IMR-90 (cell line): ENCODE results near the gene FAM181B. TPM values are rescaled to one million over a fixed set of nuclear protein-coding genes. Genes with fewer than 3 reads are reported as not detected.

Experiments
- ATAC-seq: fragments of 200-7000 bp; cut with Tn5 transposase; 2 replicates; pipeline ENCODE4 v1.9.1; 2020; ENCODE audit warnings: low read depth, mild to moderate bottlenecking, moderate library complexity
- BruUV-seq: library from RNA; stranded (reverse); fragments of 400-500 nt; replicated peaks from 2 replicates; lab custom pipeline; 2021; lab: Mats Ljungman, UMichigan
- CTCF ChIA-PET: fragments of 300-600 bp; formaldehyde crosslinking; extraction: SDS; loops from one replicate; lab custom pipeline; 2021; ENCODE audit warnings: antibody characterized with exemption; lab: Yijun Ruan, JAX
- POLR2A ChIA-PET: fragments of 300-600 bp; sonication (Branson Sonifier 250); formaldehyde crosslinking; loops from one replicate; lab custom pipeline; 2022; ENCODE audit warnings: antibody characterized with exemption; ENCODE audit not compliant: unreplicated experiment; lab: Charles Lee
- DNase-seq: peaks from one replicate; pipeline ENCODE4 v3.0.0; 2013
- H2AFZ ChIP-seq: replicated peaks from 2 replicates; pipeline ENCODE3; 2013; ENCODE audit warnings: low read length, mild to moderate bottlenecking; ENCODE audit not compliant: poor library complexity
- H2AK5ac ChIP-seq: 2 replicates; pipeline ENCODE4 v1.6.1; 2013; ENCODE audit warnings: low read depth, low read length, inconsistent platforms
- H2AK9ac ChIP-seq: replicated peaks from 2 replicates; pipeline ENCODE3; 2013; ENCODE audit warnings: mild to moderate bottlenecking, low read depth, low read length, moderate library complexity; ENCODE audit not compliant: poor library complexity
- H2BK120ac ChIP-seq: 2 replicates; pipeline ENCODE4 v1.6.1; 2013; ENCODE audit warnings: low read depth, low read length, inconsistent platforms
- H2BK15ac ChIP-seq: 3 replicates; pipeline ENCODE4 v1.6.1; 2013; ENCODE audit warnings: low read depth, low read length, inconsistent platforms
- H2BK20ac ChIP-seq: 2 replicates; pipeline ENCODE4 v1.6.1; 2013; ENCODE audit warnings: low read depth, mild to moderate bottlenecking, inconsistent platforms, low read length, moderate library complexity
- H2BK5ac ChIP-seq: 2 replicates; pipeline ENCODE4 v1.6.1; 2013; ENCODE audit warnings: mild to moderate bottlenecking, low read depth, low read length, inconsistent platforms; ENCODE audit not compliant: poor library complexity, severe bottlenecking
- H3K14ac ChIP-seq: replicated peaks from 2 replicates; pipeline ENCODE4 v1.6.1; 2013; ENCODE audit warnings: low read depth, low read length, inconsistent platforms
- H3K18ac ChIP-seq: 2 replicates; pipeline ENCODE4 v1.6.1; 2013; ENCODE audit warnings: low read depth, low read length, control low read depth
- H3K23ac ChIP-seq: 2 replicates; pipeline ENCODE4 v1.6.1; 2013; ENCODE audit warnings: low read depth, low read length, inconsistent platforms
- H3K27ac ChIP-seq: 2 replicates; pipeline ENCODE4 v1.5.1; 2013; ENCODE audit warnings: mild to moderate bottlenecking, control low read depth, low read length; ENCODE audit not compliant: insufficient read depth
- H3K27me3 ChIP-seq: 2 replicates; pipeline ENCODE4 v1.6.1; 2013; ENCODE audit warnings: low read length; ENCODE audit not compliant: control insufficient read depth, insufficient read depth
- H3K36me3 ChIP-seq: 2 replicates; pipeline ENCODE4 v1.6.1; 2013; ENCODE audit warnings: low read length, mixed read lengths; ENCODE audit not compliant: control insufficient read depth, insufficient read depth
- H3K4ac ChIP-seq: 2 replicates; pipeline ENCODE4 v1.6.1; 2013; ENCODE audit warnings: low read depth, low read length, inconsistent platforms
- H3K4me1 ChIP-seq: 2 replicates; pipeline ENCODE4 v1.6.1; 2013; ENCODE audit warnings: low read length, mixed read lengths; ENCODE audit not compliant: control insufficient read depth, insufficient read depth
- H3K4me2 ChIP-seq: 2 replicates; pipeline ENCODE4 v1.6.1; 2013; ENCODE audit warnings: low read depth, mild to moderate bottlenecking, control low read depth, low read length, moderate library complexity
- H3K4me3 ChIP-seq: 2 replicates; pipeline ENCODE4 v1.5.1; 2013; ENCODE audit warnings: low read depth, mild to moderate bottlenecking, control low read depth, low read length, moderate library complexity; ENCODE audit not compliant: insufficient read depth
- H3K56ac ChIP-seq: 2 replicates; pipeline ENCODE4 v1.6.1; 2013; ENCODE audit warnings: low read length, inconsistent platforms; ENCODE audit not compliant: insufficient read depth; ENCODE audit errors: extremely low read depth
- H3K79me1 ChIP-seq, 2 experiments: 2 replicates each; pipeline ENCODE4 v1.6.1; 2013; ENCODE audit warnings: low read length in 2 of 2, inconsistent platforms in 1 of 2, low read depth in 1 of 2
- H3K9ac ChIP-seq: 2 replicates; pipeline ENCODE4 v1.6.1; 2013; ENCODE audit warnings: low read depth, low read length, control low read depth
- H3K9me1 ChIP-seq: 2 replicates; pipeline ENCODE4 v1.6.1; 2013; ENCODE audit warnings: low read length, inconsistent platforms; ENCODE audit not compliant: insufficient read depth
- H3K9me3 ChIP-seq: 2 replicates; pipeline ENCODE4 v1.6.1; 2013; ENCODE audit warnings: low read length; ENCODE audit not compliant: control insufficient read depth, insufficient read depth
- H4K20me1 ChIP-seq: 2 replicates; pipeline ENCODE4 v1.6.1; 2013; ENCODE audit warnings: low read length, inconsistent platforms; ENCODE audit not compliant: insufficient read depth
- H4K5ac ChIP-seq: 2 replicates; pipeline ENCODE4 v1.6.1; 2013; ENCODE audit warnings: mild to moderate bottlenecking, low read depth, low read length, control low read depth
- H4K8ac ChIP-seq, 2 experiments: 2 replicates each; pipeline ENCODE4 v1.6.1; 2013; ENCODE audit warnings: low read depth in 2 of 2, low read length in 2 of 2, control low read depth in 1 of 2, inconsistent platforms in 1 of 2
- H4K91ac ChIP-seq: 2 replicates; pipeline ENCODE4 v1.6.1; 2013; ENCODE audit warnings: low read depth, low read length, inconsistent platforms; ENCODE audit not compliant: insufficient read depth
- BHLHE40 ChIP-seq: fragments of 150-350 bp; IDR thresholded peaks from 2 replicates; pipeline ENCODE4 v1.6.1; 2016; ENCODE audit warnings: mild to moderate bottlenecking, low read depth, low read length
- CEBPB ChIP-seq: IDR thresholded peaks from 2 replicates; pipeline ENCODE4 v1.6.1; 2012; ENCODE audit warnings: low read depth, low read length, improper control_type of control experiment
- CHD1 ChIP-seq: IDR thresholded peaks from 2 replicates; pipeline ENCODE4 v1.6.1; 2012; ENCODE audit warnings: low read depth, low read length, improper control_type of control experiment
- CTCF ChIP-seq: conservative IDR thresholded peaks from 2 replicates; pipeline ENCODE4 v1.5.1; 2012; ENCODE audit warnings: mild to moderate bottlenecking, low read depth, low read length, improper control_type of control experiment
- FOS ChIP-seq: fragments of 150-350 bp; IDR thresholded peaks from 2 replicates; pipeline ENCODE4 v1.6.1; 2016; ENCODE audit warnings: low read depth, low read length
- MAFK ChIP-seq: IDR thresholded peaks from 2 replicates; pipeline ENCODE4 v1.6.1; 2012; ENCODE audit warnings: low read depth, low read length, improper control_type of control experiment
- MAZ ChIP-seq: IDR thresholded peaks from 2 replicates; pipeline ENCODE4 v1.6.1; 2012; ENCODE audit warnings: low read depth, mild to moderate bottlenecking, low read length, improper control_type of control experiment, moderate library complexity, borderline replicate concordance
- MXI1 ChIP-seq: IDR thresholded peaks from 2 replicates; pipeline ENCODE4 v1.6.1; 2012; ENCODE audit warnings: low read depth, mild to moderate bottlenecking, low read length, moderate library complexity, borderline replicate concordance
- NFE2L2 ChIP-seq: fragments of 150-350 bp; IDR thresholded peaks from 2 replicates; pipeline ENCODE4 v1.6.1; 2016; ENCODE audit warnings: low read depth, mild to moderate bottlenecking, low read length
- POLR2A ChIP-seq: IDR thresholded peaks from 2 replicates; pipeline ENCODE4 v1.6.1; 2012; ENCODE audit warnings: mild to moderate bottlenecking, low read depth, low read length
- RAD21 ChIP-seq: IDR thresholded peaks from 2 replicates; pipeline ENCODE4 v1.6.1; 2012; ENCODE audit warnings: low read length, improper control_type of control experiment
- RCOR1 ChIP-seq: IDR thresholded peaks from 2 replicates; pipeline ENCODE4 v1.6.1; 2012; ENCODE audit warnings: mild to moderate bottlenecking, low read length, improper control_type of control experiment; ENCODE audit not compliant: insufficient replicate concordance
- RFX5 ChIP-seq: IDR thresholded peaks from 2 replicates; pipeline ENCODE4 v1.8.0; 2012; ENCODE audit warnings: low read depth, mild to moderate bottlenecking, low read length, moderate library complexity
- SMC3 ChIP-seq: fragments of 150-350 bp; IDR thresholded peaks from 2 replicates; pipeline ENCODE4 v1.6.1; 2016; ENCODE audit warnings: low read depth, mild to moderate bottlenecking, antibody characterized with exemption, low read length, moderate library complexity
- dilution Hi-C: fragments of 300-500 bp; cut with HindIII; formaldehyde crosslinking; loops from one replicate; pipeline ENCODE4 v1.14.3; 2018; ENCODE audit warnings: low sequenced_read_pairs; ENCODE audit not compliant: unreplicated experiment
- in situ Hi-C: fragments of 300-500 bp; cut with MboI; formaldehyde crosslinking; loops from 3 replicates; pipeline ENCODE4 v1.14.3; 2019; ENCODE audit warnings: low sequenced_read_pairs, inconsistent platforms, mixed read lengths
- intact Hi-C: fragments of 100-400 bp; cut with micrococcal nuclease; formaldehyde crosslinking; loops from 2 replicates; pipeline ENCODE4 v1.10.0; 2022
- polyA plus RNA-seq, 3 experiments: library from polyadenylated mRNA; depleted of rRNA; stranded (reverse); fragments of >200 nt; gene quantifications; 2 replicates each; pipeline ENCODE4 v1.2.3, GENCODE V29; 2012; ENCODE audit warnings: low replicate concordance in 1 of 3
- total RNA-seq: library from RNA; depleted of rRNA; stranded (reverse); fragments of >200 nt; gene quantifications from 2 replicates; pipeline ENCODE4 v1.2.3, GENCODE V29; 2012
- TF ChIP-seq, protein P1 (sequence below): fragments of 150-350 bp; IDR thresholded peaks from 2 replicates; pipeline ENCODE4 v1.6.1; 2017; ENCODE audit warnings: mild to moderate bottlenecking, antibody characterized with exemption, low read length, low read depth
- TF ChIP-seq, protein P2 (sequence below): fragments of 150-350 bp; IDR thresholded peaks from 2 replicates; pipeline ENCODE4 v1.6.1; 2016; ENCODE audit warnings: low read depth, mild to moderate bottlenecking, low read length, moderate library complexity, borderline replicate concordance

FAM181B gene
- total and polyA plus RNA-seq, 2 of the 4 experiments (the other 2 are of a cell fraction), result not detected

DNA sequence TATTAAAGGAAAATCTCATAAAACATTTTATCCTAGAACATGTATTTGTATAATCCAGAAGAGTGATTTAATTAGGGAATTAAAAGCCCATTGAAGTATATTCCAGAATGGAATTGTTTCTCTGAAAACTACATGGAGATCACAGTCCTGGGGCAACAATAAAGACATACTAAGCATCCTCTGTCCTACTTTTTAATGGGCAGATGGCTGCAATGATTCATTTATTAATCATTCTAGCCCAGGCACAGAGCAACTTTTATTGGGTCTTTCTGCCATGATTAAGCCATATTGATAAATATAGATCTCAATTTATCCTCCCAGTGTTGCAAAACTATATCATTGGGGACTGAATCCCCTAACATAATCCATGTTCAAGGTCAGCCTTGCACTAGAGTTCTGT is 22.0 kb downstream of the FAM181B start:
- Histone ChIP-seq H2AK5ac (no peak overlapping the region), H3K4me1 (no peaks in the 10 kb centered on the region), H3K9me3 (no peaks in the 10 kb centered on the region), H4K8ac (no peak overlapping the region), H3K4me3 (no peak overlapping the region), H3K27ac (no peak overlapping the region), H3K9me1 (no peaks in the 10 kb centered on the region), H3K18ac (no peak overlapping the region), H2BK15ac (no peak overlapping the region), H3K56ac (no peak overlapping the region), H3K4me2 (no peak overlapping the region), H2BK5ac (no peak overlapping the region), H3K4ac (no peak overlapping the region), H3K9ac (no peak overlapping the region), H3K79me1 (no peaks in the 10 kb centered on the region), H2AFZ (no peak overlapping the region), H3K27me3 (peaks cover 8% of the 10 kb centered on the region), H2BK120ac (no peak overlapping the region), H2BK20ac (no peak overlapping the region), H2AK9ac (no peak overlapping the region), H3K36me3 (no peaks in the 10 kb centered on the region), H3K23ac (no peak overlapping the region), H4K5ac (no peak overlapping the region), H4K91ac (no peak overlapping the region), H3K14ac (no peak overlapping the region), H4K20me1 (no peaks in the 10 kb centered on the region)
- dilution Hi-C loops, result no loop called here
- ATAC-seq, result no peak
- in situ Hi-C loops, result no loop called here
- TF ChIP-seq RCOR1 (no peak), FOS (no peak), MXI1 (no peak), SMC3 (no peak), NFE2L2 (no peak), MAZ (no peak), CEBPB (no peak), CTCF (no peak), RAD21 (no peak), RFX5 (no peak), MAFK (no peak), CHD1 (no peak), POLR2A (no peak), BHLHE40 (no peak)
- TF ChIP-seq, protein P1, sequence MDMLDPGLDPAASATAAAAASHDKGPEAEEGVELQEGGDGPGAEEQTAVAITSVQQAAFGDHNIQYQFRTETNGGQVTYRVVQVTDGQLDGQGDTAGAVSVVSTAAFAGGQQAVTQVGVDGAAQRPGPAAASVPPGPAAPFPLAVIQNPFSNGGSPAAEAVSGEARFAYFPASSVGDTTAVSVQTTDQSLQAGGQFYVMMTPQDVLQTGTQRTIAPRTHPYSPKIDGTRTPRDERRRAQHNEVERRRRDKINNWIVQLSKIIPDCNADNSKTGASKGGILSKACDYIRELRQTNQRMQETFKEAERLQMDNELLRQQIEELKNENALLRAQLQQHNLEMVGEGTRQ, result no peak
- TF ChIP-seq, protein P2, sequence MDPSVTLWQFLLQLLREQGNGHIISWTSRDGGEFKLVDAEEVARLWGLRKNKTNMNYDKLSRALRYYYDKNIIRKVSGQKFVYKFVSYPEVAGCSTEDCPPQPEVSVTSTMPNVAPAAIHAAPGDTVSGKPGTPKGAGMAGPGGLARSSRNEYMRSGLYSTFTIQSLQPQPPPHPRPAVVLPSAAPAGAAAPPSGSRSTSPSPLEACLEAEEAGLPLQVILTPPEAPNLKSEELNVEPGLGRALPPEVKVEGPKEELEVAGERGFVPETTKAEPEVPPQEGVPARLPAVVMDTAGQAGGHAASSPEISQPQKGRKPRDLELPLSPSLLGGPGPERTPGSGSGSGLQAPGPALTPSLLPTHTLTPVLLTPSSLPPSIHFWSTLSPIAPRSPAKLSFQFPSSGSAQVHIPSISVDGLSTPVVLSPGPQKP, result no peak
- CTCF ChIA-PET, result interaction anchor here (0.6 to 1.0 kb wide), 2 partner anchors 16 to 1185 kb away, joined by 3 to 4 read pairs; no protein-coding TSS in a partner anchor
- BruUV-seq, result no TSS peak
- POLR2A ChIA-PET, result no interaction called here
- intact Hi-C loops, result loop anchor here (10.0 kb wide), 1 partner anchor 363 kb away; the partner anchor contains the start of gene RAB30
- no peak for DNase-seq
